ENCODE results near the gene FFAR3. TPM values are rescaled to one million over a fixed set of nuclear protein-coding genes. Genes with fewer than 3 reads are reported as not detected.
A peak's percentile ranks its signal among the peaks of the same experiment; 100 is the strongest.

FFAR3 gene
- total and polyA plus RNA-seq, 2 of the 13 experiments (the other 11 are each of a cell fraction or from before 2014, with no cell fraction given): not detected

- TF ChIP-seq CTCF (CRISPR knock-in tag; IDR thresholded peaks at IDR 0.05) (peak; percentile 55), SUZ12 (IDR thresholded peaks at IDR 0.05; ENCODE audit: low read depth, low read length) (no peak), RAD21 (CRISPR knock-in tag; IDR thresholded peaks at IDR 0.05) (peak; percentile 38; the same call in 1 of the 2 replicates), NCOA5 (CRISPR knock-in tag; IDR thresholded peaks at IDR 0.05) (no peak), XRCC5 (optimal IDR thresholded peaks at IDR 0.05; ENCODE audit: low read length) (peak; percentile 21)
These were observed 30.6 kb upstream of the FFAR3 start (continued) for GRCh38 chr19:35327642-35328041.

- 96% methylated on average over 11 of the region's 12 CpGs for WGBS (ENCODE audit: low lambda C conversion rate)
- no peak within 1 kb of the TSS for H3K4me2 ChIP-seq (ENCODE audit: low read depth, low read length)
- no peak for ATAC-seq
- H3K9me3 ChIP-seq (ENCODE audit: low read length): no peaks in the 10 kb centered on the region
- H3K9ac ChIP-seq (ENCODE audit: insufficient read depth, low read depth, low read length): no peak within 1 kb of the TSS
- no peaks in the 10 kb centered on the region for H3K79me2 ChIP-seq (ENCODE audit: insufficient read depth, low read length)
- in situ Hi-C loops (cut with HindIII; ENCODE audit: extremely low pct_ligation_motif_present, low pct_unique_long_range_greater_than_20kb) (no loop called here), intact Hi-C loops (cut with micrococcal nuclease; ENCODE audit: unreplicated experiment) (no loop called here)
- no TSS peak for BruUV-seq (replicated peaks)
- POLR2A ChIA-PET: no interaction called here
- H3K36me3 ChIP-seq (replicated peaks in 1 of 2; ENCODE audit: control insufficient read depth in 1 of 2, insufficient read depth in 2 of 2, low read length in 2 of 2): no peaks in the 10 kb centered on the region
- no peak within 1 kb of the TSS for H2AFZ ChIP-seq (ENCODE audit: low read length)
- CTCF ChIA-PET (ENCODE audit: low intra/inter-chr PET ratio, low total read pairs): no interaction called here
- H3K4me3 ChIP-seq (replicated peaks in 1 of 3; ENCODE audit: insufficient read depth in 1 of 3, low read depth in 2 of 3, low read length in 3 of 3): no peak within 1 kb of the TSS
- no peaks in the 10 kb centered on the region for H3K27me3 ChIP-seq (ENCODE audit: control insufficient read depth in 1 of 2, insufficient read depth in 2 of 2, low read length in 2 of 2)
- DNase-seq (ENCODE audit: low spot score): no peak
- no peaks in the 10 kb centered on the region for H4K20me1 ChIP-seq (ENCODE audit: insufficient read depth, low read length)
- peaks cover 19% of the 10 kb centered on the region for H3K4me1 ChIP-seq (ENCODE audit: insufficient read depth, low read length)
- no peak for FAIRE-seq
- no peak within 1 kb of the TSS for H3K27ac ChIP-seq (ENCODE audit: extremely low read length, insufficient read depth, low read length)
- TF ChIP-seq ZNF160 (CRISPR knock-in tag; IDR thresholded peaks at IDR 0.05) (no peak), GABPA (IDR thresholded peaks at IDR 0.05; ENCODE audit: low read depth, low read length) (no peak), GABPA (CRISPR knock-in tag; IDR thresholded peaks at IDR 0.05; ENCODE audit: low read depth) (no peak), ZBTB7B (CRISPR knock-in tag; IDR thresholded peaks at IDR 0.05) (no peak), NPAS2 (CRISPR knock-in tag; IDR thresholded peaks at IDR 0.05; ENCODE audit: borderline replicate concordance) (no peak), SNAPC2 (CRISPR knock-in tag; IDR thresholded peaks at IDR 0.05) (no peak), FOXA3 (CRISPR knock-in tag; IDR thresholded peaks at IDR 0.05) (no peak), BRCA1 (CRISPR knock-in tag; IDR thresholded peaks at IDR 0.05) (no peak), MIER3 (CRISPR knock-in tag; IDR thresholded peaks at IDR 0.05; ENCODE audit: borderline replicate concordance) (no peak), ZNF737 (CRISPR knock-in tag; IDR thresholded peaks at IDR 0.05; ENCODE audit: borderline replicate concordance) (no peak), RXRB (CRISPR knock-in tag; IDR thresholded peaks at IDR 0.05; ENCODE audit: borderline replicate concordance) (no peak), ASH2L (IDR thresholded peaks at IDR 0.05; ENCODE audit: insufficient read length, low read depth, low read length) (no peak), ZNF619 (CRISPR knock-in tag; IDR thresholded peaks at IDR 0.05) (no peak), ETV6 (CRISPR knock-in tag; conservative IDR thresholded peaks at IDR 0.05) (no peak), NR2F1 (CRISPR knock-in tag; IDR thresholded peaks at IDR 0.05) (no peak), NFE2L1 (CRISPR knock-in tag; IDR thresholded peaks at IDR 0.05; ENCODE audit: borderline replicate concordance) (no peak), GLMP (CRISPR knock-in tag; IDR thresholded peaks at IDR 0.05; ENCODE audit: borderline replicate concordance) (no peak)
These were observed 29.4 kb upstream of the FFAR3 start, which contains the start of gene CD22 for GRCh38 chr19:35328851-35329285. Gene CD22, plus strand, starts transcription at chr19:35329187. Its CDS starts 2,854 bp downstream, at chr19:35332041.
